HS-5 (cell line): Measurements from ENCODE around the gene LIPE.
"Not testable (repeated sequence)": the region's sequence is repeated elsewhere in the genome, so short reads cannot be mapped to it uniquely, and the experiment has no call there.

Source experiments
- DNase-seq: peaks from one replicate; pipeline ENCODE4 v3.0.0-alpha.2; 2012; ENCODE audit warnings: low read depth

LIPE gene

DNA sequence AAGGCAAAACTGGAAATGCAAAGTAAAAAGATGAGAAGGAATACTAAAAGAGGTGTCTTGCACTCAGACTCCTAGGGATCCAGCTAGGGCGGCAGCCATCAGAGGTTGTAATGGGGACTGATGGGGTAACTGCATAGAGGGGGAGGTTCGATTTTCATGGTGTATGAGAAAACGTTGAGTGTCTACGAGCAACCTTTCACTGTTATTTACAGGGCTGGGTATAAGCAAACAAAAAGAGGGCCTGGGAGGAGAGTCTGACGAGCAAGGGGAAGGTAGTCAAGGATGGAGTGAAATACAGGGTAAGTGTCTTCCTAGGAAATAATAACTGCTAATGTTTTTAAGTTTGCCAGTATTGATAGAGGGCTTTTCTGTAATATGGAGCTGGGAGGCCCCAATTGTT, 21.1 kb upstream of the LIPE start:
- not testable (repeated sequence) for DNase-seq

DNA sequence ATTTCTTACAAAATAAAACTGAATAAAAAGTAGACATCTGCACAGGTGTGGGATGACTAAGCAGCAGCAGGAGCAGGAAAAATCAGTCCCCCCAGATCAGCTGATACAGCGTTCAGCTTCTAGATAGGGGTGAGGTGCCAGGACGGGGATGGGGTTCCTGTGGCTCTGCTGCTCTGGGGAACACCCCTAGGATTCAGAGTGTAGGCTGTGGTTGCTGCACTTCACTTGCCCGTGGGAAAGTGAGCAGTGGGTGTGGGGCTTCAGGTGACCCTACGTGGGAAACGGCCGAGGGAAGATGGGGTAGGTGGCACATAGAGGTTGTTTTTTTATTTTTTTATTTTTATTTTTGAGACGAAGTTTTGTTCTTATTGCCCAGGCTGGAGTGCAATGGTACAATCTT, 18.8 kb upstream of the LIPE start:
- DNase-seq, result no peak

DNA sequence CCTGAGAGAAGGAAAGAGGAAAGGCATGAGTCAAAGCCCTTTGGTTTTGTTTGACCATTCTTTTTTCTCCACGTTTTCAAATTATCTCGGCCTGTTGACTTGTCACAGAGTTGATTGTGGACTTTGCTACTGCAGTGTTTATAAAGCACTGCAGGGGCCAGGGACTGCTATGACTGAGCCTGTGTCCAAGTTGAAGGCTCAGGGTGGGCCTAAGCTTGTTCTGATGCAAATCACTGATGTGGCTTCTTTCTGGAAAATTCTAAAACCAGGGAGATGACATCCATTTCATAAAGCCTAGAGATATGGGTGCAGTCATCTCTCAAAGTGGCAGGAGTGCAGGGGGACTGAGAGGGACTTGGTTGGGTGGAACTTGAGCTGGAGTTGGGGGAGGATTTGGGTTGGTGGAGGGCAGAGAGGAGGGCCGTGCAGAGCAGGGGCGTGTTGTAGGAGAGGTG, 16.8 kb upstream of the LIPE start:
- DNase-seq, result no peak

DNA sequence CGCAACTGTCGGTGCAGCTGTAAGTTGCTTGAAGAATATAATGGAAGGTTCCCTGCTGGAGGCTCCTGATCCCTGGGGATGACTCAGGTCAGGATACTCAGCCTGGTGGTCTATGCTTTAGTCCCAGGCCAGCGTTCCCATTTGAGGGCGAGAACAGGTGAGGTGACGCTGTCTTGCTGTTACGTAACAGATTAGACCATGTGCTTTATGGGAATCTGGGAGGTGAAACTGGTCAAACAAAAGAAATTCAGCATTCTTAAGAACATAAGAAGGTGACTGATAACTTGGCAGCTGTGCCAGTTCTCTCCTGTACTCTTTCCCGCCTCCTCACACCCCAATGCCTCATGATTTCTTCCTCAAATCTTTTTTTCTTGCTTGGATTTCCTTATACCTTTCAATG, 15.6 kb upstream of the LIPE start, which contains the start of gene CXCL17:
TSS of gene CXCL17 (minus strand) at position 114 of the 400 bp plus-strand sequence. CDS start 114 bp downstream, outside the sequence.
- DNase-seq, result no peak

DNA sequence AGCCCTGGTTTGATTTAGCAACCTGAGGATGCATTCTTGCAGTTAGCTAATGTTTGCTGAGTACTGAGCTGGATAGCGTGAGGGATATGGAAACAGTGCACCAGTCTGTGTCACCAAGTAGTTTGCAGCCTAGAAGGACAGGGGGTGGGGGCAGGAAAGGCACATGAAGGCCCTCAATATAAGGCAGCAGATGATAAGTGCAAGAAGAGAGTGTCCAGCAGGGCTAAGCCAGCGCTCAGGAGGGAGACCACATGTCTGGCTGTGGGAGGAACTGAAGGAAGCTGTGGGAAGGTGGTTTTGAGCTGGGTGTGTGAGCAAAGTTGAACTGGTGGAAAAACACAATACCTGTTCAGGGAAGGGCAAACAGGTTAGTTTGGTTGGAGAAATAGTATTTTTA, 13.9 kb upstream of the LIPE start:
- no peak for DNase-seq

DNA sequence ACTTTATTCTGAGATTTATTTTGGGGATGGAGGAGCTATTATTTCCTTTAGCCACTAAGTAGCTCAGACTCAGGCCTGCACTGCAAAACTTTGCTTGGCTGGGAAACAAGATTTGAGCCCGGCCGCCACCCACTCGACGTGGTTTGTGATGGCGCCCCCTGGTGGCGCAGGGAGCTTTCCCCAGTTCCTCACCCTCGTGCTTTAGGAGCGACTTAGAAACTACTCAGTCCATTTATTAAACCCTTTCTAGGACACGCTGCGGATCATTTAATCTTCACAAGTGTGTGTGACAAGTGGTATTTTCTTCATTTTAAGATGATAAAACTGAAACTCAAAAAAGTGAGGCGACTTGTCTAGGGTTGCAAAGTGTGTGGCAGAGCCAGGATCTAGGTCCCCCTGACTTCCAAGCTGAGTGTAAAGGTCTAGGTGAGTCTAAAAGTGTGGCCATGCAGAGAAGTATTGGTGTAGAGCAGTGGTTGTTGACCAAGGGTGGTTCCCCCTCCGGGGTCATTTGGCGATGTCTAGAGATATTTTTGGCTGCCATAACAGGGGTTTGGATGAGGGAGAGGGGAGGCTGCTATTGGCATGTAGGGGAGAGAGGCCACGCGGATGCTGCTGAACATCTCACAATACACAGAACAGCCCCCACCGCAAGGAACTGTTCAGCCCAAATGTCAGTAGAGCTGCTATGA, 13.3 kb upstream of the LIPE start:
- DNase-seq, result no peak

DNA sequence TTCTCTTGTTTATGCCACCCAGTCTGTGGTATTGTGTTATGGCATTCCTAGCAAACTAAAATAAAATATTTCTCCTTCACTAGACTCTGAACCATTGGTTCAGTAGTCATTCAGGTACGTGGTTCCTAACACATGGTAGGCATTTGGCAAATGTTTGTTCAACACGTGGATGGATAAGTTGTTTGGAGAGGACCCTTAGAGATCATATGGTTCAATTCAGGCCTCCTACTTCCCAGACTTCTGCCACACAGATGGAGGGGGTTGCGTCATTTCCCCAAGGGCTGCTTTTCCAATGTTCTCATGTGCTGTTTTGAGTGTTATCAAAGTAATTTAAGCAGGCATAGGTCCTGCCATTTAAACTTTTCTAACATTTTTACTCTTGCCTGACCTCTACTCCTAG, 8.8 kb upstream of the LIPE start:
- no peak for DNase-seq

DNA sequence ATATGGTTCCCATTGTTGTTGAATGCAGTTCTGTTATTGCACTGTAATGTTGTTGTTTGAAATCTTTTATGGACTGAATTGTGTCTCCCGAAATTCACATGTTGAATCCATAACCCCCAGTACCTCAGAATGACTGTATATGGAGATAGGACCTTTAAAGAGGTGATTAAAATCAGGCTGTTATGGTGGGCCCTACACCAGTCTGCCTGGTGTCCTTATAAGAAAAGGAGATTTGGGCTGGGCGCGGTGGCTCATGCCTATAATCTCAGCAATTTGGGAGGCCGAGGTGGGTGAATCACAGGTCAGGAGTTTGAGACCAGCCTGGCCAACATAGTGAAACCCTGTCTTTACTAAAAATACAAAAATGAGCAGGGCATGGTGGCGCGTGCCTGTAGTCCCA, 8.1 kb upstream of the LIPE start:
- DNase-seq, result no peak

DNA sequence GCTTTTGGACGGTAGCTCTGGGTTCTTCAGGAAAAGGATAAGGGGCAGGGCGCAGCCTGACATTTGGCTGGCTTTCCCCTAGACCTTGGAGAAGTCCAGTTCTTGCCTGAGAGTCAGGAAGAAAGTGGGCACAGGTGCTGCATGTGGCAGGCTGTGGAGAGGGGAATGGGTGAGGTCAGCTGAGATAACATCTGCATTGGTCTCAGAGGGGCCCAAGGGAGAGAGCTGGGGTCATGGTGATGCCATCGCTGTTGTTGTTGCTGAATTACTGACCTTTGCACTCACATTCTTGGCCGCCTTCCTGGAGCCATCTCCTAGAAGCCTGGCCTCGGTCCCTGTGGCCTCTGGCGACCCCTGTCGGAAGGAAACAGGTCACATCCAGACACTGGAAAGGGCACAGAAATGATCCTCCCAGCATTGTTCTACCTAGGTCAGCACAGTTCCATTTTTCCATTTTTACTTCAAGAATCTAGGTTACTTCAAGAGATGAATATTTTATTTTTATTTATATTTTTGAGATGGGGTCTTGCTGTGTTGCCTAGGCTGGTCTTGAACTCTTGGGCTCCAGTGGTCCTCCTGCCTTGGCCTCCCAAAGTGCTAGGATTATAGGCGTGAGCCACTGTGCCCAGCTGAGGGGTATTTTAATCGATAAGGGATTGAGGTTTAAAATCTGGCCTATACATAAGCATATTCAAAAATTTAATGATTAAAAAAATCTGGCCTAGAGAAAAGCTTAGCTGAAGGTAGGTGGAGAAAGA, 6.5 kb upstream of the LIPE start:
- DNase-seq, result no peak

DNA sequence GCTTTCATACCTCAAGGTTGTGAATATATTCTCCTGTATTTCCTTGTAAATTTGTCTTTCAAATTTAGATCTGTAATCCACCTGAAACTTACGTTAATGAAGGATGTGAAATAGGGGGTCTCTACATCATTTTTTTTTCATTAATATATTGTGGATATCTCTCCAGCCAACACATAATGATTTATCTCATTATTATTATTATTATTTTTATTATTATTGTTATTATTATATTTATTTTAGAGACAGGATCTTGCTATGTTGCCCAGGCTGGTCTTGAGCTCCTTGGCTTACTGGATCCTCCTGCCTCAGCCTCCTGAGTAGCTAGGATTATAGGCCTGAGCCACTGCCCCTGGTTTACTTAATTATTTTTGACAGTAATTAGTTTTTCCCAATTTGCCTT, 4.3 kb upstream of the LIPE start:
- DNase-seq, result no peak

DNA sequence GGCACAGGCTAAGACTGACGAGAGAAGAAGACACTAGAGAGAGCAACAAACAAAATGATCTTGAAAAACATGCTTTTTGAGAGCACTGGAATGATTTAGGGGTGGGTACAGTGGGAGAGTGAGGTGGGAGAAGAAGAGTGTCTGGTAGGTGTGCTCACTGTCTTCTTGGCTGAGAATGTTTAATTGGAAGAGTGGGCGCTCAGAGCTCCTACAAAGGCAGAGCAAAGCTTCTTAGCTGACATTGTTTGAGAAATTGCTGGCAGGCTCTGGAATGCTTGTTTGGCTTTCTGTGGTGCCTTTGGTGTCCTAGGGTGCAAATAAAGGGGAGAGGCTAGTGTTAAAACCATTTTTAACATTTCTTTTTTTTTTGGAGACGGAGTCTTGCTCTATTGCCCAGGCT, 1.5 kb upstream of the LIPE start:
- DNase-seq, result no peak

DNA sequence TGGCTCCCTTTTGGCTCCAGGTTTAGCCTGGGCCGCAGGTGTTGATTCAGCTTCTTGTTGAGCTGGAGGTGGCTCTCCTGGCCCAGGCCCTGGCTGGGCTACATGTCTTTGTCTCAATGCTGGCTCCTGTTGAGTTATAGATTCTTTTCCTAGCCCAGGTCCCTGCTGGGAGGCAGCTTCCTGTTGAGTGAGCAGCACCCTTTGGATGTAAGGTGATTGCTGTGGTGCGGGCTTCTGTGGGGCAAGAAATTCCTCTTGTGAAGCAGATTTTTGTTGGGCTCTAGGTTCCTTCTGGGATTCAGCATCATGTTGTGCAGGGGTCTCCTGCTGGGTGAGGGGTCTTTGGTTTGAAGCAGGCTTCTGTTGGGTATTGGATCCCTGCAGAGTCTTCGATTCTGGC, 545 bp downstream of the LIPE start:
- no peak for DNase-seq

DNA sequence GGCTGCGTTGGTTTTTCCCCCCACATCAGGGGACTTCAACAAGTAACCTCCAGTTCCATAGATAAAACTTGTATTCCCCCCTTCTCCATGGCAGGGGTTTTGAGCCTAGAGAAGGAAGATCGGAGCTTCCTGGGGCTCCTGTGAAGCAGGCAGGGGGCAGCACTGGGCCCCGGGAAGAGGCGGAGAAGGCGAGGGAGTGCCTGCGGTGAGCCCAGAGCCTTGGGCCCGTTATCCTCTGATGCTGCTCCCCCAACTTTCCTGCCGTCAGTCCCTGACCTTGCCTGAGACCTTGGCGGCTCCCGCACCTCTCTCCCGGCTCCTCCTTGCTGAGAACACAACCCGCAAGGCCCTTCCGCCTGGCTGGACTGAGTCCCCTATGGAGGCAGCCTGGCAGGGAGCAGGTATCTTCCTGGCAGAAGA, 2.5 kb downstream of the LIPE start:
- no peak for DNase-seq

DNA sequence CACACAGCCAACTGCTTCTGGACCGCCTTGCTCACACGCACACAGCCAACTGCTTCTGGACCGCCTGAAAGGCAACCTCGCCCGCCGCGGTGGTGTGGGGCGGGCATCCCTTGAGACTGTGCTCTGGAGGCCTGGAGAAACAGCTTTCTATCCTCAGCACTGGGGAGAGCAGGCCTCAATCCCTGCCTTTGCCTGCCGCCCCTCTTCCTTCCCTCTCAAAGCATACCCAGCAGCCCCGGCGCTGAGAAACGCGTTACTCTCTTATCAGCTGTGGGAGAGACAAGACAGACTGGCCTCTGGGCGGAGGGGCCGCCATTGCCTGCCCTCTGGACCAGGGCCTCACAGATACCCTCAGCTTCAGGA, 2.9 kb downstream of the LIPE start:
- no peak for DNase-seq

DNA sequence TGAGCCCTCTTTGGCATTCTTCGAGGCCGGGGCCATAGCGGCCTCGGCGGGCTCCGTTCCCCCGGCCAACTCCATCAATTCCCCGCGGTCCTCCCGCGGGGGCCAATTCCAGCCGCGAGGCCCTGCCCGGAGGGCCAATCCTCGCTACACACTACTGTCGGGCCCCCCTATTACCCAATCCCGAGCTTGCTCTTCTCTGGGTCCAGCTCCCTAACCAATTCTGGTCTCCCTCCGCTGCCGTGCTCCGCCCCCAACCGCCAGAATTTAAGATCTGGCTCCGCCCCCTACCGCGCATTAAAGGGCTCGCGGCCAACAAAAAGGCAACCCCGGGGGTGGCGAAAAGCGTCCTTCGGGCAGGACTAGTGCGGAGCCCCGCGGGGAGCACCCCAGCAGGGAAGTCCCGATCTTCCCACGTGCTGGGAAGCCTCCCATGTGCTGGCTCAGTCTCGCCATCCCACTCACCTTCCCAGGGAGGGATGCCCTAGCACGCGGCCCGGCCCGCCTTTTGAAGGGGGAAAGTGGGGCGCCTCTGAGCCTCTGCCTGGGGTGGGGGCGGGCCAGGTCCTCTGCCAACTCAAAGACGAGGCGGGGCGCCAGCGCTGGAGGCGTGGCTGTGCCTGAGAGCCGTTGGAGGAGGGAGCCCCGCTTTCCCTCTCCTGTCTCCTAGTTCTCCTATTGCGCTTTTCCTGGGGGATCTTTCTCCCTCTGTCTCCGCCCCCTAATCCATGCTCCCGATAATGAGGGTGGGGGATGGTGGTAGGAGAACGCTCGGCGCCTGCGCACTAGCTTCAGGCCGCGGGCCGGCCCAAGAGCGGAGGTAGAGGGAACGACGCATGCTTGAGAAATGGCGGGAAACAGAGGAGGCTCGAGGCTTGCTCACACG, 3.5 kb downstream of the LIPE start:
- peak; percentile 72 for DNase-seq

DNA sequence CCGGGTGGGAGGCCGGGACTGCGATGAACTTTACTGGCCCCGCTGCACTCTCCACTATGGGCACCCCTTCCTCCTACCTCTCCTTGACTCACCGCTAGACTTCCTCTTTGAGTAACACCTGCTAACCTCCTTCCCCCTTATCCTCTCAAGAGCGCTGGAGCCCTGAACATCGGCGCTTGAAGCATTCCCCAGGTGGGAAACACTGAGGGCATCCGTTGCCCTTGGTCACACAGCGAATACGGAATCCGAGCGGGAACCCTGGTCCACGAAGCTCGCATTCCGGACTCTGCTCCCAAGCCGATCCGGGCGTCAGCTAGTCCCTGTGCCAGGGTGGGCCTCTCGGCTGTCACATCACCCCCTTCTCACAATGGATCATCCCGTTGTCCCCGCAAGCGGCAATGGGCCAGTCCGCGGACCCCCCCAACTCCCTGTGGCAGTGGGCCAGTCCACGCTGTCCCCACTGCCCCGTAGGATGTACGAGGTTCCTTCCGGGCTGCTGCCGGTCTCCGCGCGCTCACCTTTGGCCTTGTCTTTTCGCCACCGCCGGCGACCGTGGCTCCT, 4.2 kb downstream of the LIPE start:
- DNase-seq, result no peak

DNA sequence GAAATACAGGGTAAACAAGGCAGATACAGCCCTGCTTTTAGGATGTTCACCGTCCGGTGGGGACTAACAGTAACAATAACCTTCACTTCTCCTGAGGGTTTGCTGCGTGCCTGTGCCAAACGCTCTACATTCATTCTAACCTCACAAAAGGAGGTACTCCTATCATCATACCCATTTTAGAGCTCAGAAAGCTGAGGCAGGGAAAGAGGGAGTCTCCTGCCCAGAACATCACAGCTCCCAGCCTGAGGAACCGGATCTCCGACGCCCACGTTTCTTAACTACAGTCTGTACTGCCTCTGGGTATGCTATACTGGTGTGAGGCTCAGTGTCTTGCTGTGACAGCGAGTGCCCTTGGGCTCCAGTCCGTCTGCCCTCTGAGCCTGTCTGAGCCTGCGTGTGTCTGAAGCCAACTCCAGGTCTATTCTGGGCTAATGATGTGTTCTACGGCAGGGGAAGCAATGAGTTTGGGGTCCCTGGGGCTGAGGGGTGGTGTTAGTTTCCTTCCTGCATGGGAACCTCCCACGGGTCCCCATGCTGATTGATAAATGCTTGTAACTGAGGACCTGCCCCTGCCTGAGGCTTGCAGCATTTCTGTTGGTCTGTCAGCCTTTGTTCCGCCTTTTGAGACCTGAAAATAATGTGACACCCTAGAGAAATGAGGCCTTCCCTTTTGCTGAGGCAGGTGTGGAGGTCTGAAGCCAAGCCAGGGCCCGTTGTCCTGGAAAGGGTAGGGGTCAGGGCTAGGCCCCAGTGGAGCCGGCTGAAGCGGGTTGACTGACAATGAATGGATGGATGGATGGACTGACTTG, 4.9 kb downstream of the LIPE start:
- DNase-seq, result no peak

DNA sequence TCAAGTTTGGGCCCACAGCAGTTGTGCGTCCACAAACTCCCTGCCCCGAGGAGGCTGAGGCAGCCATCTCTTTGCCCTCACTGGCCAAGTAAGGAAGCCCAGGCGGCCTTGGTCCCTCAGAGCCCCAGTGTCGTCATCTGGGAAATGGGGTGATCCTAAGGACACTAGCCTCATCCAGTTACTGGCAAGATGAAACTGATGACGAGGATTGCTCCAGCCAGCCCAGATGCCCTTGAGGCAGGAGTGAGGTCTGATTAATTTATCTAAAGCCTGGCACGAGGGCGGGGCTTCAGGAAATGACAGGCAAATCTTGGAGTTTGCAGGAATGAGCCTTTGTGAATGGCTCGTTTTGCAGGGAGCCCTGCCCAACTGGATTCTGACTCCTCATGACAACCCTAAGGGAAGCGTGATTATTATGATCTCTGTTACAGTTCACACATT, 5.6 kb downstream of the LIPE start:
- DNase-seq, result no peak

DNA sequence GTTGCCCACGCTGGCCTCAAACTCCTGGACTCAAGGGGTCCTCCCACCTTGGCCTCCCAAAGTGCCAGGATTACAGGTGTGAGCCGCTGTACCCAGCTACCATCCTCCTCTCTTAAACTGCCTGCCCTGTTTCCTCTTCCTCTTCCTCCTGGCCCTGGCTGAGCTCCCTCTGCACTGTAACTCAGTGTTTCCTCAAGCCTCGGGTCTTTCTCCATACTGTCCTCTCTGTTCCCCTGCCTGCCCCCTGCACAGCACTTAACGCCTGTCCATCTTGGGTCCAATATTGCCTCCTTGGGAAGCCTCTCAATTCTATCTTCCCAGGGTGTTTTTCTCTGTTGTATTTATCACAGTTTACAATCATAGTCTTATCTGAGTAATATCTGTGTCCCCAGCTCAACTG, 6.1 kb downstream of the LIPE start:
- DNase-seq, result no peak

DNA sequence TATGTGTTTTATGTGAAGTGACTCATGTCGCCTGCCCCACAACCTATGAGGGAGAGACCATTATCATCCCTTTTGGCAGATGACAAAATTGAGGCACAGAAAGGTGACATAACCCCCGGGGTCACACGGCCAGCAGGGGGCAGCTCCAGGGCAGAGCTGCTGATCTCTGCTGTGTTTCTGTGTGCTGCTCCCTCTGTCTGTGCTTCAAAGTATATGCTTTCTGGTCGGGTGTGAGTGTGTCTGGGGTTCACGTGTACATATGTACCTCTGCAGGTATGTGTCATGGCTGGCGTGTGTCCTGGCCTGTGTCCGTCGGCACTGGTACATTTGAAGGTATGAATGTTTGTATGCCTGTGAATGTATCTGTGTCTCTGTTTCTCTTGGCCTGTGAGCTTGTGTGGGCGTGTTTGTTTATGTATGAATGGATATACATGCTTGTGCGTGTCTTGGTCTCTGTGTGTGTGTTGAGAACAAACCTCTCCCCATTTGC, 7.1 kb downstream of the LIPE start:
- no peak for DNase-seq

DNA sequence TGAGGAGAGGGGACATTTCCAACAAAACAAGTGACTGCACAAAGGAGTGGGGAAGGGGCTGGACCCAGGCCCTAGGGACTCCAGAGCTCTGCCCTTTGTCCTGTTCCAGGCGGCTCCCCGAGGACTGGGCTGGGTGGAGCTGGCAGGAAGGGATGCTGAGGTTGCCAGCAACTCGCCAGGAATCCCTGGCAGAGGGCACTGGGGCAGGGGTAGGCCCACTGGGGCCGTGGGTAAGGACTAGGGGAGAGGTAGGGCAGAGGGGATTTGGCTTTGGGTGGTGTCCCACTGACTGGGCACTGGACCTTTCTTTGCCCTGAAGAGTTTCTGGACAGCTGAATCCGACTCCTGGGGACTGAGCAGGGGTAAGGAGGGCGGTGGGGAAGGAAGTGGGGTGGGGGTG, 7.9 kb downstream of the LIPE start:
- DNase-seq, result no peak
